HG03025 (cell line): ENCODE data around the gene FARSA.
"Not testable (repeated sequence)": the region's sequence is repeated elsewhere in the genome, so short reads cannot be mapped to it uniquely, and the experiment has no call there.

ENCODE experiments used
- ATAC-seq: cut with Tn5 transposase; IDR thresholded peaks from one replicate; pipeline ENCODE4 v1.9.1; 2021; ENCODE audit warnings: mild to moderate bottlenecking, moderate library complexity; ENCODE audit not compliant: unreplicated experiment, low FRiP score

Gene FARSA

DNA sequence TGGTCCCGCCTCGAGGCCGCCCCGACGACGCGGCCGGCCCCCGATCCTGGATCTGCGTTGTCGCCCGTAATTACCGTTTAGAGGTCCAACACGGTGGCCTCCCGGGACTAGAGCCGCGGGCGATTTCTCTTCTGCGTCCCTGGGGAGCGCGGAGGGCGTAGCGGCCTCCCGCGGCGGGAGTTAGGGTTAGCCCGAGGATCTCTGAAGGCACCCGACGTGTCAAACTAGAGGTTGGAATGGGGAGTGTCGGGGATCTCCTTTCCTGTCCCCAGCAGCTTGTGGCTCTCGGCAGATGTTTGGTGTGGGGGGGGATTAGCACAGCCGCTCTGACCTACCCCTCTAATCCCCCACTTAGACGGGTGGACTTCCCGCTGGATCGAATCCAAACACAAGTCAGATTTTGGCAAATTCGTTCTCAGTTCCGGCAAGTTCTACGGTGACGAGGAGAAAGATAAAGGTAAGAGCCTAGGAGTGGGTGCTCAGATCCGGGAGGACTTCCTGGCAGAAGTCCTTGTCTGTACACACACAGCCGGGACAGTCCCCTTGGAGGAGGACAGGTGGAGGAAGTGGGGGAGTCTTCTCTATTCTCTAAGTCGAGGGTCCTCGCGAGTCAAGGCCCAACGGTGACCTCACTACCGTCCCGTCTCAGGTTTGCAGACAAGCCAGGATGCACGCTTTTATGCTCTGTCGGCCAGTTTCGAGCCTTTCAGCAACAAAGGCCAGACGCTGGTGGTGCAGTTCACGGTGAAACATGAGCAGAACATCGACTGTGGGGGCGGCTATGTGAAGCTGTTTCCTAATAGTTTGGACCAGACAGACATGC is 5.5 kb upstream of the FARSA start:
- peak; percentile 5 for ATAC-seq

GRCh38 chr19:12937927-12938778 is 4.6 kb upstream of the FARSA start, which contains the start of gene CALR:
Gene CALR, plus strand, starts transcription at chr19:12938609. Its CDS starts 71 bp downstream, at chr19:12938680.
- ATAC-seq, result peak; percentile 82

- ATAC-seq, result no peak
Measured at GRCh38 chr19:12937093-12937926, 3.8 kb upstream of the FARSA start.

- no peak for ATAC-seq
Measured at GRCh38 chr19:12936582-12936981, 3.1 kb upstream of the FARSA start.

DNA sequence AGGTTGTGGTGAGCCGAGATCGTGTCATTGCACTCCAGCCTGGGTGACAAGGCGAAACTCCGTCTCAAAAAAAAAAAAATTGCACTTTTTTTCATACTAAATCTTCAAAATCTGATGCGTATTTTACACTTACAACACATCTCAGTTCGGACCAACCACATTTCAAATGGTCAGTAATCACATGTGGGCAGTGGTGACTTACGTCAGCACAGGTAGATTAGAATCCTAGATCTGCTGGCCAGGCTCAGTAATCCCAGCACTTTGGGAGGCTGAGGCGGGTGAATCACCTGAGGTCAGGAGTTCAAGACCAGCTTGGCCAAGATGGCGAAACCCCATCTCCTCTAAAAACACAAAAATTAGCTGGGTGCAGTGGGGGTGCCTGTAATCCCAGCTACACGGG is 1.6 kb upstream of the FARSA start:
- no peak for ATAC-seq

GRCh38 chr19:12932392-12933286 is 872 bp downstream of the FARSA start:
- no peak for ATAC-seq

- no peak for ATAC-seq
Measured at GRCh38 chr19:12930002-12930645, 3.4 kb downstream of the FARSA start.

DNA sequence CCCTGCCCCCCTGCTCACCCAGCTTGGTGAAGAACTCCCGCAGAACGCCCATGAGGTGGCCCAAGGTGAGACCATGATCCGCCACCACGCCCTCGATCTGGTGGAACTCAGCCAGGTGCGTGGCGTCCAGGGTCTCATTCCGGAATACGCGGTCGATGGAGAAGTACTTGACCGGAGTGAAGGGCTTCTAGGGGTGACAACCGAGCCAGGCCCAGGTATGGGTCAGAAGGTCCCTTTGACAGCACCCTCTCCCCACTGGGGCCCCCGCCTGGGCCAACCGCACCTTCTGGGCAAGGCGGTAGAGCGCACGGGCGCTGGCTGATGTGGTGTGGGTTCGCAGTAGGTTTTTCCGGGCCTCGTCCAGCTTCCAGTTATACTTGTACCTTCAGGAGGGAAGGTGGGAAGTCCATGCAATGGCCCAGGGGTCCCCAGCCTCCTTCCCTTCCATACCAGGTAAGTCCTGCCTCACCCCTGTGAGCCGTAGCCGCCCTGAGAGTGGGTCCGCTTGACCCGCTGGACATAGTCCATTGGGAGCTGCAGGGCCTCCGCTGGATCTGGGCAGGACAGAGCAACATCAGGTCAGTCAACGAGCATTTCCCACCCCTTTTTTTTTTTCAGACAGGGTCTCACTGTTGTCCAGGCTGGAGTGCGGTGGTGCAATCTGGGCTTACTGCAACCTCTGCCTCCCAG is 8.7 kb downstream of the FARSA start:
- ATAC-seq, result no peak

- ATAC-seq, result no peak
Measured at GRCh38 chr19:12922959-12923358, 10.6 kb downstream of the FARSA start.

DNA sequence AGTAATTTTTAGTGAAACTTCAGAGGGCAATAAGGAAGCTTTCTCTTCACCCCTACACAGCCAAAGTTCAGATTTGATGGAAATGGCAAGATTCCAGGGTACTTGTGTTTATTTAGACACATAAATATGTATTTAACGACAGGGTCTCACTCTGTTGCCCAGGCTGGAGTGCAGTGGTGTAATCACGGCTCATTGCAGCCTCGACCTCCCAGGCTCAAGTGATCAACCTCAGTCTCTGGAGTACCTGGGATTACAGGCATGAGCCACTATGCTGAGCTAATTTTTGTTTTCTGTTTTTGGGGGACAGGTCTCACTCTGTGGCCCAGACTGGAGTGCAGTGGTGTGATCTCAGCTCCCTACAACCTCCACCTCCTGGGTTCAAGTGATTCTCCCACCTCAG is 12.5 kb downstream of the FARSA start:
- ATAC-seq, result no peak

- no peak for ATAC-seq
Measured at GRCh38 chr19:12918253-12918652, 15.3 kb downstream of the FARSA start.

DNA sequence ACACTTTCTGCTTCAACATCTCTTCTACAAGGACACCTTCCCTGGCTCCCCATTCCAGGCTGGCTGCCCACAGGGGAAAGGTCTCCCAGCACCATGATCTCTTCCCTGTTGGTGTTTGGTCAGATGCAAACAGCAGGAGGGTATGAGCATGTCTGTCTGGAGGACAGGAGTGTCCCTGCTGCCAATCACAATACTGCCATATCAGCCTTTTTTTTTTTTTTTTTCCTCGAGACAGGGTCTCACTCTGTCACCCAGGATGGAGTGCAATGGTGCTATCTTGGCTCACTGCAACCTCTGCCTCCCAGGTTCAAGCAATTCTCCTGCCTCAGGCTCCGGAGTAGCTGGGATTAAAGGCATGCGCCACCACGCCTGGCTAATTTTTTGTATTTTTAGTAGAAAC is 17.7 kb downstream of the FARSA start:
- not testable (repeated sequence) for ATAC-seq

DNA sequence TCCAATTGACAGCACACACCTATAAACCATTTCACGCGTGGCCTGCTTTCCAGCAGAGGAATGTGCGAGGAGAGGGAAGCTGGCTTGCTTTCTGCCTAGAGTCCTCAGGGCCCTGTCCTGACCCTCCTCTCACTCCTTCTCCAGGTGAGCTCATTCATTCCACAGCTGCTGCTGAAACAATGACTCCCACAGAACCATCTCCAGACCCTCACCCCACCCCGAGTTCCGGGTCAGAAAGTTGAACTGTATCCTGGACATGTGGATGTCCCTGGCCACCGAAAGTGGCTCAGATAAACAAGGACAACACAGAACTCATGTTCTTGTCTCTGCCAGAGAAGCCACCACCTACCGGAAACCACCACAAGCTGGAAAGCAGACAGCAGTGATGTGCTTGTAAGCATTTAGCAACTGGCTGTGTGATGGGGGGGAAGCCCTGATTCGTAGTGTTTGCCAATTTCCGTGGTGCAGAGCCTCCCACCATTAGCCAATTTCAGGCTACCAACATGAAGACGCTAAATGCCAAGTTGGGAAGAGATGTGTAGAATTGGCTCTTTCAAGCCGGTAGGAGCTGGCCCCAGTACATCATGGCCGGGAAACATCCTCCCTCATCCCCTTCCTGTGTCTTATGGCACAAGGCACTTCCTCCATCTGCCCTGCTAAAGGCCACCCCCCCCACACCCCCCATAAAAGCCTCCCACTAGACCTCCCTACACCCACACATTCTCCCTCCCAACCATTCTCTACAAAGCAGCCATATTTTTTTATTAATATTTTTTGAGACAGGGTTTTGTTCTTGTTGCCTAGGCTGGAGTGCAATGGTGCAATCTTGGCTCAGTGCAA is 19.4 kb downstream of the FARSA start:
- ATAC-seq, result no peak

DNA sequence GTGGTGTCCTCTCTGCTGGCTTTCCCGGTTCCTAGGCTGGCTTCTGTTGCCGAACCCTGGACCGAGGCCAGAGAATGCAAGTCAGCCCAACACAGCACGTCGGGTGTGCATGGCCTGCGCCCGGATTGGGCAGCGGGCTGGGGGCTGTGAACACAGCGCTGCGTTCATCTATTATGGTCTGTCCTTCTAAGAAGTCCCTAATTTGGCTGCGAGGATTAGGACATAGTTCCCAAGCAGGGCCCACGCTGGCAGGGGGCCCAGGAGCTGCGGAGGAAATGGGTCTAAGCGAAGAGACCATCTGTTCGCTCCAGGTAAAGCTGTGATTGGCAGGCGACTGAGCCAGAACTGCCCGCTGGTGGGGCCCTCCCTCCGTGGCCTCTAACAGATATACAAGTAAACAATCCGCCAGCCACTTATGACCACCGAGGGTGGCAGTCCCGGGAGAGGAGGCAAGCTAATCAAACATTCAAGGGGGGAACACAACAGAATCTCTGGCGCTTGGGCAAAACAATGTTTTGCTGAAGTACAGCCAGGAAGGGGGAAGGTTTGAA is 20.4 kb downstream of the FARSA start:
- no peak for ATAC-seq

DNA sequence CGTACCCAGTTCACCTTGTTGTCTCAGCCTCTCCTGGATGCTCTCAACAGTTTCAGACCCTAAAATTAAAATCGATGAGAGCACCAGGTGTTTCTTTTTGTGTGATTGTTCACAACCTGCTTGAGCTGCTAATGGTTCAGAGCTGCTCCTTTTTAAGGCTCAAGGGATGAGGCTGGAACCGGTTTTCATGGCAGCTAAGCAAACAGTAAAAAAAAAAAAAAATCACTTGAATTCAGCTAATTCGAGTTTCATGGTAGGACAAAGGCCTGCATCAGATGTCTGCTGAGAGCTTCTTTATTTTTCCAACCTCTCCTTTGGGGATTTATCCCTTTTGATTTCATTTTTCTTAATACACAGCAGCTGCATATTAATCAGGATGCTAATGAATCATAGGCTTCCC is 20.9 kb downstream of the FARSA start:
- ATAC-seq, result no peak

DNA sequence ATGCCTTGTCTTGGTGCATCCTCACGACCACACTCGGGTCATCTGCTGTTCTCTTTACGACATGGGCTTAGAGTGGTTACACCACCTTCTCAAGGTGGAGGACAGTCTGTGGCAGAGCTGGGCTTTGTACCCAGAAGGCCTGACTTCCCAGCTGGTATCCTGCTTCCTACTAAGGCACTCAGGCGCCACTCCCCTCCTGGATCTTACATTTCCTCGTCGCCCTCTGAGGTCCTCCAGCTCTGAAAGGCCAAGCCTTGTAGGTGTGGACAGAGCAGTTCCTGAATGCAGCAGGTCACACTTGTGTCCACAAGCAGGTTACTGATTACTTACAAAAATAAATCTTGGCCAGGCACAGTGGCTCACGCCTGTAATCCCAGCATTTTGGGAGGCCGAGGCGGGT is 26.3 kb downstream of the FARSA start:
- ATAC-seq, result no peak

DNA sequence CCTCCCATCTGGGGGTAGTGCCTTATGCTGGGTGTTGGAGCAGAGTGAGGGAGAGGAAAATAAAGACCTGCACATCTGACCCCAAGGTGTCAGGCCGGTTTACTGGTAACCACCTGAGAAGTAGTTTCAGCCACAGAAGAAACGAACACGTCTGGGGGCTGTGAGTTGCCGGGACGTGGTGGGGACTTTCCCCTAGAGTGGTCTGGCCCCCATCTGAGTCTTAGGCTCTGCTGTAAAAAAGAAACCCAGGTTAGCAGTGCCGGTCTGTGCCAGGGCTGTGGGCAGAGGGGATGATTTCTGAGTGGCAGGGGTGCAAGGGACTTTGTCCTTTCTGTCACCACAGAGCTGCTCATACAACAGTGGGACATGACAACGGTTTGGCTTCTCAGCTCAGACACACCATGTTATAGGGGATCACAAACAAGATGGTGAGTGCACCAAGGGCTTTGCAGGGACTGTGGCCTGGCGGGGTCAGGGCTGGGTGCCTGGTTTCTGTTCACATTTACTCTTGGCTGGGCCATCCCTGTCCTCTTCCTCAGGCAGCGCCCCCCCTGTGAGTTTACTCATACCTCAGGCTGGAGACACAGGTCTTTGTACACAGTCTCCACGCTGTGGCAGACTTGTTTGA is 33.5 kb downstream of the FARSA start:
- no peak for ATAC-seq
